ENCODE data around the gene TBC1D5. TPM values are rescaled to one million over a fixed set of nuclear protein-coding genes. Genes with fewer than 3 reads are reported as not detected.

TBC1D5 gene
- total and polyA plus RNA-seq, 2 of the 8 experiments (the other 6 are each of a cell fraction or from before 2014, with no cell fraction given): 11.0 to 22.9 TPM

- ChIA-PET POLR2A (ENCODE audit: partially characterized antibody) (no interaction called here), CTCF (ENCODE audit: partially characterized antibody) (no interaction called here)
- Histone ChIP-seq H3K36me3 (ENCODE audit: control insufficient read depth in 2 of 4, insufficient read depth in 4 of 4, low read length in 3 of 4) (no peaks in the 10 kb centered on the region), H3K4ac (replicated peaks; ENCODE audit: insufficient read length, low read depth, low read length) (no peak overlapping the region), H4K20me1 (replicated peaks in 1 of 2; ENCODE audit: control insufficient read depth in 1 of 2, insufficient read depth in 2 of 2, low read length in 2 of 2) (no peaks in the 10 kb centered on the region), H3K14ac (ENCODE audit: insufficient read length) (no peak overlapping the region), H4K8ac (ENCODE audit: extremely low read depth, insufficient read depth, low read length) (no peak overlapping the region), H3K79me1 (ENCODE audit: low read depth, low read length) (no peaks in the 10 kb centered on the region), H3K23me2 (ENCODE audit: low read depth, low read length) (no peaks in the 10 kb centered on the region), H2BK12ac (ENCODE audit: low read depth, low read length) (no peak overlapping the region), H3K23ac (ENCODE audit: insufficient read length) (no peak overlapping the region), H3K9me3 (ENCODE audit: insufficient read depth in 2 of 2, low read depth in 1 of 2, low read length in 1 of 2) (no peaks in the 10 kb centered on the region), H2AK5ac (ENCODE audit: low read depth, low read length) (no peak overlapping the region), H3K18ac (ENCODE audit: extremely low read depth, low read length) (no peak overlapping the region), H3K56ac (replicated peaks; ENCODE audit: insufficient read length, low read depth, low read length) (no peak overlapping the region), H3K9ac (replicated peaks in 1 of 4; ENCODE audit: extremely low read depth in 1 of 4, low read depth in 3 of 4, low read length in 3 of 4) (no peak overlapping the region), H3K27me3 (replicated peaks in 1 of 4; ENCODE audit: control insufficient read depth in 3 of 4, extremely low read depth in 1 of 4, insufficient read depth in 3 of 4, low read length in 3 of 4) (no peaks in the 10 kb centered on the region), H2BK120ac (replicated peaks; ENCODE audit: low read depth, low read length) (no peak overlapping the region), H3K79me2 (ENCODE audit: control insufficient read depth in 1 of 2, insufficient read depth in 2 of 2, low read length in 2 of 2) (no peaks in the 10 kb centered on the region), H4K5ac (ENCODE audit: insufficient read length, low read depth, low read length) (no peak overlapping the region), H2AFZ (ENCODE audit: low read length) (no peak overlapping the region), H4K91ac (replicated peaks; ENCODE audit: insufficient read length, low read length) (no peak overlapping the region), H3K4me1 (replicated peaks in 1 of 4; ENCODE audit: control insufficient read depth in 3 of 4, insufficient read depth in 4 of 4, low read length in 3 of 4) (no peaks in the 10 kb centered on the region), H3K4me2 (ENCODE audit: insufficient read depth in 1 of 2, low read depth in 2 of 2, low read length in 2 of 2) (no peak overlapping the region), H3K4me3 (ENCODE audit: extremely low read depth in 1 of 4, insufficient read depth in 2 of 4, low read depth in 3 of 4, low read length in 4 of 4) (no peak overlapping the region), H2BK20ac (ENCODE audit: low read length) (no peak overlapping the region), H2BK5ac (ENCODE audit: low read depth, low read length) (no peak overlapping the region), H2BK15ac (ENCODE audit: low read length) (no peak overlapping the region), H3K27ac (ENCODE audit: low read depth, low read length) (no peak overlapping the region)
- TF ChIP-seq TCF12 (IDR thresholded peaks at IDR 0.05; ENCODE audit: low read depth, low read length) (no peak), MAFK (IDR thresholded peaks at IDR 0.05; ENCODE audit: low read depth, low read length) (no peak), SRF (IDR thresholded peaks at IDR 0.05; ENCODE audit: low read depth, low read length) (no peak), ATF3 (IDR thresholded peaks at IDR 0.05; ENCODE audit: insufficient read depth, low read depth, low read length) (no peak), SP2 (IDR thresholded peaks at IDR 0.05; ENCODE audit: low read length) (no peak), CHD1 (IDR thresholded peaks at IDR 0.05; ENCODE audit: low read depth, low read length) (no peak), ZNF274 (IDR thresholded peaks at IDR 0.05; ENCODE audit: borderline replicate concordance, extremely low read depth, low read length) (no peak), JUN (IDR thresholded peaks at IDR 0.05; ENCODE audit: low read depth, low read length) (no peak), NANOG (IDR thresholded peaks at IDR 0.05; ENCODE audit: insufficient read depth, low read depth, low read length, poor library complexity, severe bottlenecking) (no peak), SUZ12 (IDR thresholded peaks at IDR 0.05; ENCODE audit: low read length) (no peak), ATF2 (IDR thresholded peaks at IDR 0.05; ENCODE audit: low read length) (no peak), KDM5A (IDR thresholded peaks at IDR 0.05; ENCODE audit: low read length) (no peak)
- FAIRE-seq (no peak), DNase-seq (ENCODE audit: low read depth in 1 of 2, low spot score in 2 of 2) (no peak)
Observed at GRCh38 chr3:17456046-17456445, 286.4 kb downstream of the TBC1D5 start.
